Type B pancreatic cell (in vitro differentiated cells): ENCODE results near the gene TESK2. TPM values are rescaled to one million over a fixed set of nuclear protein-coding genes. Genes with fewer than 3 reads are reported as not detected.
"Not testable (repeated sequence)": the region's sequence is repeated elsewhere in the genome, so short reads cannot be mapped to it uniquely, and the experiment has no call there.

Source experiments
- DNase-seq: peaks from one replicate; pipeline ENCODE4 v3.0.0; 2021; ENCODE audit warnings: mixed read lengths; ENCODE audit not compliant: unreplicated experiment; ENCODE audit errors: extremely low spot score
- H3K27ac Mint-ChIP-seq: 2 replicates; pipeline ENCODE4 v1.8.0; 2021; ENCODE audit warnings: mild to moderate bottlenecking, mixed read lengths
- H3K27me3 Mint-ChIP-seq: 2 replicates; pipeline ENCODE4 v1.8.0; 2021; ENCODE audit warnings: mixed read lengths
- H3K36me3 Mint-ChIP-seq: 2 replicates; pipeline ENCODE4 v1.8.0; 2021; ENCODE audit warnings: mixed read lengths
- H3K4me1 Mint-ChIP-seq: one replicate; pipeline ENCODE4 v1.8.0; 2021; ENCODE audit warnings: mixed read lengths; ENCODE audit not compliant: unreplicated experiment
- H3K4me3 Mint-ChIP-seq: 2 replicates; pipeline ENCODE4 v1.8.0; 2021; ENCODE audit warnings: mild to moderate bottlenecking, mixed read lengths
- H3K9me3 Mint-ChIP-seq: 2 replicates; pipeline ENCODE4 v1.8.0; 2021; ENCODE audit warnings: mixed read lengths
- total RNA-seq: library from RNA; stranded (reverse); gene quantifications from 2 replicates; pipeline ENCODE4 v1.2.1, GENCODE V29; 2021; ENCODE audit warnings: low replicate concordance
- TF ChIP-seq, protein P1 (sequence below): fragments of 200-600 bp; sonication (generic); conservative IDR thresholded peaks from 2 replicates; pipeline ENCODE4 v1.5.0; 2021; ENCODE audit warnings: antibody characterized with exemption, mild to moderate bottlenecking

The TESK2 gene
- total RNA-seq, 1 donor from 2014 or later = 6.7 TPM

- no peak overlapping the region for H3K4me3 Mint-ChIP-seq
- H3K27ac Mint-ChIP-seq = no peak overlapping the region
- no peaks in the 10 kb centered on the region for H3K9me3 Mint-ChIP-seq
- H3K4me1 Mint-ChIP-seq = no peaks in the 10 kb centered on the region
- no peaks in the 10 kb centered on the region for H3K27me3 Mint-ChIP-seq
- H3K36me3 Mint-ChIP-seq = no peaks in the 10 kb centered on the region
- DNase-seq = no peak
- TF ChIP-seq, protein P1, sequence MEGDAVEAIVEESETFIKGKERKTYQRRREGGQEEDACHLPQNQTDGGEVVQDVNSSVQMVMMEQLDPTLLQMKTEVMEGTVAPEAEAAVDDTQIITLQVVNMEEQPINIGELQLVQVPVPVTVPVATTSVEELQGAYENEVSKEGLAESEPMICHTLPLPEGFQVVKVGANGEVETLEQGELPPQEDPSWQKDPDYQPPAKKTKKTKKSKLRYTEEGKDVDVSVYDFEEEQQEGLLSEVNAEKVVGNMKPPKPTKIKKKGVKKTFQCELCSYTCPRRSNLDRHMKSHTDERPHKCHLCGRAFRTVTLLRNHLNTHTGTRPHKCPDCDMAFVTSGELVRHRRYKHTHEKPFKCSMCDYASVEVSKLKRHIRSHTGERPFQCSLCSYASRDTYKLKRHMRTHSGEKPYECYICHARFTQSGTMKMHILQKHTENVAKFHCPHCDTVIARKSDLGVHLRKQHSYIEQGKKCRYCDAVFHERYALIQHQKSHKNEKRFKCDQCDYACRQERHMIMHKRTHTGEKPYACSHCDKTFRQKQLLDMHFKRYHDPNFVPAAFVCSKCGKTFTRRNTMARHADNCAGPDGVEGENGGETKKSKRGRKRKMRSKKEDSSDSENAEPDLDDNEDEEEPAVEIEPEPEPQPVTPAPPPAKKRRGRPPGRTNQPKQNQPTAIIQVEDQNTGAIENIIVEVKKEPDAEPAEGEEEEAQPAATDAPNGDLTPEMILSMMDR = no peak
These were observed 120.4 kb downstream of the TESK2 start for GRCh38 chr1:45370575-45370974.

DNA sequence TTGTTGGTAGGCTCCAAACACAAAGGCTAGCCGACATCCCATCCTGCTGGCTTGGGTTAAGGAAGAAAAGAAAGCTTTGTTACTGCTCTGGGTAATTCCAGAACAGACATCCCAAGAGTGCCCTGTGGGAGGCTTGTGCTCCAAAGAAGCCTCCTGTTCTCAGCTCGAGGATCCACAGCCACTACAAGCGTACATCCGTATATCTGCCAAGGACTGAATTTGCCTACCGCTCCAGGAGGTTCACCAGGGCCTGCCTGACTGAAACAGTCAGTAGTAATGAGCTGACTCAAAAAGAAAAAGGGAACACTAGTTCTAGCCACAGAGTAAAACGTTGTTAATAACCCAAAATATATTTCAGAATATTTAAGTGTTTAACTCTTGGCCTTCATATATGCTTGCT lies 125.9 kb downstream of the TESK2 start:
- Mint-ChIP-seq H3K27me3 (no peaks in the 10 kb centered on the region), H3K9me3 (no peaks in the 10 kb centered on the region), H3K4me3 (no peak overlapping the region), H3K27ac (no peak overlapping the region), H3K36me3 (no peaks in the 10 kb centered on the region), H3K4me1 (peaks cover 4% of the 10 kb centered on the region)
- DNase-seq = no peak
- TF ChIP-seq, protein P1 = no peak

DNA sequence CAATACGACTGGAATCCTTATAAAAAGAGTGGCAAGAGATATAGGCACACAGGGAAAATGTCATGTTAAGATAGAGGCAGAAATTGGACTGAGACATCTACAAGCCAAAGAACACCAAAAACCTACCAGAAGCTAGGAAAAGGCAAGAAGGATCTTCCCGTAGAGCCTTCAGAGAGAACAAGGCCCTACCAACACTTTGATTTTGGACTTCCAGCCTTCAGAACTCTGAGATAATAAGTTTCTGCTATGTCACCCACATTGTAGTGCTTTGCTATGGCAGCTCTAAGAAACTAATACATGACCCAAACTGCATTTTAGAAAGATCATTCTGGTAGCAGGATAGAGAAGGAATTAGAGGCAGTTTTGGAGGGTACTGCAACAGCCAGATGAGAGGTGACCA lies 126.7 kb downstream of the TESK2 start:
- Mint-ChIP-seq H3K4me3 (no peak overlapping the region), H3K4me1 (peaks cover 6% of the 10 kb centered on the region), H3K9me3 (no peaks in the 10 kb centered on the region), H3K27ac (no peak overlapping the region), H3K27me3 (no peaks in the 10 kb centered on the region), H3K36me3 (no peaks in the 10 kb centered on the region)
- no peak for DNase-seq
- TF ChIP-seq, protein P1 = no peak

- H3K4me3 Mint-ChIP-seq, H3K27me3 Mint-ChIP-seq, H3K36me3 Mint-ChIP-seq, H3K9me3 Mint-ChIP-seq, DNase-seq, H3K27ac Mint-ChIP-seq: not testable (repeated sequence)
- H3K4me1 Mint-ChIP-seq = peaks cover 11% of the 10 kb centered on the region
These were observed 130.0 kb downstream of the TESK2 start for GRCh38 chr1:45360981-45361380.

GRCh38 chr1:45359882-45360513 lies 131.0 kb downstream of the TESK2 start:
- H3K27ac Mint-ChIP-seq = peak overlapping the region; percentile 67
- no peaks in the 10 kb centered on the region for H3K9me3 Mint-ChIP-seq
- no peak overlapping the region for H3K4me3 Mint-ChIP-seq
- DNase-seq = no peak
- H3K27me3 Mint-ChIP-seq = no peaks in the 10 kb centered on the region
- peaks cover 13% of the 10 kb centered on the region for H3K4me1 Mint-ChIP-seq
- TF ChIP-seq, protein P1 = peak; percentile 81
- no peaks in the 10 kb centered on the region for H3K36me3 Mint-ChIP-seq

GRCh38 chr1:45356186-45356585 lies 134.8 kb downstream of the TESK2 start:
- no peak for DNase-seq
- no peak overlapping the region for H3K27ac Mint-ChIP-seq
- H3K4me1 Mint-ChIP-seq = peaks cover 13% of the 10 kb centered on the region
- no peaks in the 10 kb centered on the region for H3K9me3 Mint-ChIP-seq
- no peaks in the 10 kb centered on the region for H3K36me3 Mint-ChIP-seq
- TF ChIP-seq, protein P1 = no peak
- H3K27me3 Mint-ChIP-seq = no peaks in the 10 kb centered on the region
- H3K4me3 Mint-ChIP-seq = no peak overlapping the region
